WTC11 (cell line): ENCODE measurements around the gene NEUROD1. TPM values are rescaled to one million over a fixed set of nuclear protein-coding genes. Genes with fewer than 3 reads are reported as not detected.

Source experiments
- ATAC-seq: fragments of 200-7000 bp; cut with Tn5 transposase; 2 replicates; pipeline ENCODE4 v1.10.0; 2021; ENCODE audit warnings: mild to moderate bottlenecking, moderate library complexity
- CTCF ChIA-PET: fragments of 300-600 bp; sonication (Branson Sonifier 250); formaldehyde crosslinking; loops from one replicate; lab custom pipeline; 2021; ENCODE audit warnings: antibody characterized with exemption; lab: Charles Lee
- POLR2A ChIA-PET: fragments of 350-600 bp; sonication (Branson Sonifier 250); formaldehyde crosslinking; loops from one replicate; lab custom pipeline; 2021; ENCODE audit warnings: antibody characterized with exemption; lab: Charles Lee
- DNase-seq: peaks from one replicate; pipeline ENCODE4 v3.0.0; 2021; ENCODE audit warnings: low spot score
- H3K27ac Mint-ChIP-seq: 2 replicates; pipeline ENCODE4 v1.8.0; 2021; ENCODE audit warnings: mixed read lengths
- H3K27me3 Mint-ChIP-seq: 2 replicates; pipeline ENCODE4 v1.8.0; 2021; ENCODE audit warnings: low read depth, mild to moderate bottlenecking, moderate library complexity, mixed read lengths
- H3K36me3 Mint-ChIP-seq: 2 replicates; pipeline ENCODE4 v1.8.0; 2021; ENCODE audit warnings: mixed read lengths
- H3K4me1 Mint-ChIP-seq: 2 replicates; pipeline ENCODE4 v1.8.0; 2022; ENCODE audit warnings: mixed read lengths
- H3K4me3 Mint-ChIP-seq: 2 replicates; pipeline ENCODE4 v1.8.0; 2021; ENCODE audit warnings: mild to moderate bottlenecking, moderate library complexity, mixed read lengths
- H3K9me3 Mint-ChIP-seq: 2 replicates; pipeline ENCODE4 v1.8.0; 2021; ENCODE audit warnings: mixed read lengths
- ATF2 ChIP-seq: sonication (generic); formaldehyde crosslinking; IDR thresholded peaks from 2 replicates; pipeline ENCODE4 v1.8.1; 2022; ENCODE audit warnings: low read depth, missing genetic modification reagents, borderline replicate concordance
- CDX4 ChIP-seq: fragments of 250-450 bp; sonication (Bioruptor Pico); IDR thresholded peaks from 2 replicates; pipeline ENCODE4 v1.9.0; 2021; ENCODE audit warnings: moderate library complexity, mild to moderate bottlenecking, inconsistent platforms, borderline replicate concordance
- E2F1 ChIP-seq: sonication (generic); formaldehyde crosslinking; IDR thresholded peaks from 2 replicates; pipeline ENCODE4 v1.8.0; 2022; ENCODE audit warnings: mild to moderate bottlenecking, missing genetic modification reagents
- EMX1 ChIP-seq: fragments of 250-450 bp; sonication (Bioruptor Pico); IDR thresholded peaks from 2 replicates; pipeline ENCODE4 v1.8.0; 2021; ENCODE audit warnings: mild to moderate bottlenecking
- GRHL2 ChIP-seq: fragments of 250-450 bp; sonication (Bioruptor Pico); IDR thresholded peaks from 2 replicates; pipeline ENCODE4 v1.8.0; 2022; ENCODE audit warnings: mild to moderate bottlenecking, moderate library complexity; ENCODE audit not compliant: insufficient replicate concordance, severe bottlenecking
- HMGXB4 ChIP-seq: sonication (generic); formaldehyde crosslinking; IDR thresholded peaks from 2 replicates; pipeline ENCODE4 v1.8.1; 2023; ENCODE audit warnings: mild to moderate bottlenecking, moderate library complexity, missing genetic modification reagents
- NFYB ChIP-seq: sonication (generic); formaldehyde crosslinking; conservative IDR thresholded peaks from 2 replicates; pipeline ENCODE4 v1.8.0; 2022; ENCODE audit warnings: low read depth, missing genetic modification reagents
- NR2C2 ChIP-seq: sonication (generic); formaldehyde crosslinking; IDR thresholded peaks from 2 replicates; pipeline ENCODE4 v1.8.0; 2022; ENCODE audit warnings: mild to moderate bottlenecking, missing genetic modification reagents
- RORB ChIP-seq: fragments of 250-450 bp; sonication (Bioruptor Pico); IDR thresholded peaks from 2 replicates; pipeline ENCODE4 v1.9.0; 2021; ENCODE audit warnings: mild to moderate bottlenecking
- SMAD4 ChIP-seq: sonication (generic); formaldehyde crosslinking; IDR thresholded peaks from 2 replicates; pipeline ENCODE4 v1.8.0; 2022; ENCODE audit warnings: mild to moderate bottlenecking, missing genetic modification reagents
- ZNF263 ChIP-seq: sonication (generic); formaldehyde crosslinking; IDR thresholded peaks from 2 replicates; pipeline ENCODE4 v1.8.1; 2022; ENCODE audit warnings: low read depth, mild to moderate bottlenecking, moderate library complexity, missing genetic modification reagents
- ZNF425 ChIP-seq: fragments of 250-450 bp; sonication (Bioruptor Pico); conservative IDR thresholded peaks from 2 replicates; pipeline ENCODE4 v1.9.0; 2021; ENCODE audit warnings: mild to moderate bottlenecking
- ZNF671 ChIP-seq: fragments of 250-450 bp; sonication (Bioruptor Pico); IDR thresholded peaks from 2 replicates; pipeline ENCODE4 v1.8.0; 2021; ENCODE audit warnings: mild to moderate bottlenecking
- ZSCAN18 ChIP-seq: fragments of 250-450 bp; sonication (Bioruptor Pico); IDR thresholded peaks from 2 replicates; pipeline ENCODE4 v2.1.2; 2022; ENCODE audit warnings: mild to moderate bottlenecking, moderate library complexity
- total RNA-seq: library from RNA; stranded (reverse); gene quantifications from 3 replicates; pipeline ENCODE4 v1.2.3, GENCODE V29; 2021
- TF ChIP-seq, protein P1 (sequence below): sonication (generic); formaldehyde crosslinking; IDR thresholded peaks from 2 replicates; pipeline ENCODE4 v1.8.1; 2022; ENCODE audit warnings: mild to moderate bottlenecking, missing genetic modification reagents, moderate library complexity, borderline replicate concordance
- TF ChIP-seq, protein P2 (sequence below): sonication (generic); formaldehyde crosslinking; IDR thresholded peaks from 2 replicates; pipeline ENCODE4 v1.8.1; 2022; ENCODE audit warnings: low read depth, mild to moderate bottlenecking, moderate library complexity, missing genetic modification reagents, borderline replicate concordance
- TF ChIP-seq, protein P3 (sequence below): sonication (generic); formaldehyde crosslinking; IDR thresholded peaks from 2 replicates; pipeline ENCODE4 v1.8.1; 2023; ENCODE audit warnings: mild to moderate bottlenecking, missing genetic modification reagents, borderline replicate concordance

Gene NEUROD1
- total RNA-seq, 1 experiment from 2014 or later, result 0.07 TPM

- TF ChIP-seq HMGXB4 (CRISPR knock-in tag) (no peak), ZSCAN18 (no peak), GRHL2 (CRISPR knock-in tag) (no peak), CDX4 (CRISPR knock-in tag) (no peak), ZNF425 (CRISPR knock-in tag) (no peak), NFYB (CRISPR knock-in tag) (no peak), ATF2 (no peak), SMAD4 (CRISPR knock-in tag) (no peak), RORB (CRISPR knock-in tag) (no peak)
- TF ChIP-seq, protein P1, sequence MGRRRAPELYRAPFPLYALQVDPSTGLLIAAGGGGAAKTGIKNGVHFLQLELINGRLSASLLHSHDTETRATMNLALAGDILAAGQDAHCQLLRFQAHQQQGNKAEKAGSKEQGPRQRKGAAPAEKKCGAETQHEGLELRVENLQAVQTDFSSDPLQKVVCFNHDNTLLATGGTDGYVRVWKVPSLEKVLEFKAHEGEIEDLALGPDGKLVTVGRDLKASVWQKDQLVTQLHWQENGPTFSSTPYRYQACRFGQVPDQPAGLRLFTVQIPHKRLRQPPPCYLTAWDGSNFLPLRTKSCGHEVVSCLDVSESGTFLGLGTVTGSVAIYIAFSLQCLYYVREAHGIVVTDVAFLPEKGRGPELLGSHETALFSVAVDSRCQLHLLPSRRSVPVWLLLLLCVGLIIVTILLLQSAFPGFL (CRISPR knock-in tag), result no peak
Measured at GRCh38 chr2:181679544-181679979, 755 bp downstream of the NEUROD1 start (continued).

DNA sequence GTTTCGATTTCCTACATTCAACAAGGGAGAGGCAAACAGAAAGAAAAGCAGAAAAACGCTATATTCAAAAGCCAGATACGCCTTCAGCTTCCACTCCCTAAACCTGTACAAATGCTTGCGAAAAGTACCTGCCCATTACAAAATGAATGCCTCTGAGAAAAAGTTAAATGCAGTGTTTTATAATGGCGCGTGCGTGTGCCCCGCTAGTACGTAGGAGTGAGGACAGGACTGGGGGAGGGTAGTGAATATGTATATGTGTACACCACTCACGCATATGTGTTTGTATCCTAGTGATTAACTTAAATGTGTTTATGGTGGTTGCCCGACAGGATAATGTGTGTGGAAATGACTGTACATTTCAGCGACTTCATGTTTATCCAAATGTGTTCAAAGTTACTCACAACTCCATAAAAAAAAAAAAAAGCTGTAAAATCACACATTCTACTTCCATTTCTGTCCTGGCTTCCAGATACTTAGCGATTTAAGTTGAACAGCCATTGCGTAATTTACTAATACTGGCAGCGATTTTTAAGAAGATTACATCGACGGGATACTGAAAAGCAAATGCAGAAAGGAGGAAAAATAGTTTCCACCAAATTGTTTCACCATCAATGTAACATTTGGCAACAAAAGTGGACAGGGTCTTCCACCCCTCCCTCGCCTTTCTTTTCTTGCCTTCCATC is 1.3 kb downstream of the NEUROD1 start:
- Mint-ChIP-seq H3K4me1 (peaks cover 53% of the 10 kb centered on the region), H3K36me3 (no peaks in the 10 kb centered on the region), H3K4me3 (peak overlapping the region; percentile 77), H3K27ac (no peak overlapping the region), H3K9me3 (no peaks in the 10 kb centered on the region), H3K27me3 (peaks cover 96% of the 10 kb centered on the region)
- CTCF ChIA-PET, result no interaction called here
- DNase-seq (no peak), ATAC-seq (no peak)
- POLR2A ChIA-PET, result no interaction called here
- no peak for TF ChIP-seq ATF2
- TF ChIP-seq, protein P2, sequence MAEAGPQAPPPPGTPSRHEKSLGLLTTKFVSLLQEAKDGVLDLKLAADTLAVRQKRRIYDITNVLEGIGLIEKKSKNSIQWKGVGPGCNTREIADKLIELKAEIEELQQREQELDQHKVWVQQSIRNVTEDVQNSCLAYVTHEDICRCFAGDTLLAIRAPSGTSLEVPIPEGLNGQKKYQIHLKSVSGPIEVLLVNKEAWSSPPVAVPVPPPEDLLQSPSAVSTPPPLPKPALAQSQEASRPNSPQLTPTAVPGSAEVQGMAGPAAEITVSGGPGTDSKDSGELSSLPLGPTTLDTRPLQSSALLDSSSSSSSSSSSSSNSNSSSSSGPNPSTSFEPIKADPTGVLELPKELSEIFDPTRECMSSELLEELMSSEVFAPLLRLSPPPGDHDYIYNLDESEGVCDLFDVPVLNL (CRISPR knock-in tag), result no peak
- TF ChIP-seq E2F1, result no peak
- no peak for TF ChIP-seq ZNF671 (CRISPR knock-in tag)
- no peak for TF ChIP-seq NFYB (CRISPR knock-in tag)
- TF ChIP-seq NR2C2 (CRISPR knock-in tag), result no peak
- TF ChIP-seq ZNF263 (CRISPR knock-in tag), result no peak
- no peak for TF ChIP-seq EMX1
- TF ChIP-seq, protein P3, sequence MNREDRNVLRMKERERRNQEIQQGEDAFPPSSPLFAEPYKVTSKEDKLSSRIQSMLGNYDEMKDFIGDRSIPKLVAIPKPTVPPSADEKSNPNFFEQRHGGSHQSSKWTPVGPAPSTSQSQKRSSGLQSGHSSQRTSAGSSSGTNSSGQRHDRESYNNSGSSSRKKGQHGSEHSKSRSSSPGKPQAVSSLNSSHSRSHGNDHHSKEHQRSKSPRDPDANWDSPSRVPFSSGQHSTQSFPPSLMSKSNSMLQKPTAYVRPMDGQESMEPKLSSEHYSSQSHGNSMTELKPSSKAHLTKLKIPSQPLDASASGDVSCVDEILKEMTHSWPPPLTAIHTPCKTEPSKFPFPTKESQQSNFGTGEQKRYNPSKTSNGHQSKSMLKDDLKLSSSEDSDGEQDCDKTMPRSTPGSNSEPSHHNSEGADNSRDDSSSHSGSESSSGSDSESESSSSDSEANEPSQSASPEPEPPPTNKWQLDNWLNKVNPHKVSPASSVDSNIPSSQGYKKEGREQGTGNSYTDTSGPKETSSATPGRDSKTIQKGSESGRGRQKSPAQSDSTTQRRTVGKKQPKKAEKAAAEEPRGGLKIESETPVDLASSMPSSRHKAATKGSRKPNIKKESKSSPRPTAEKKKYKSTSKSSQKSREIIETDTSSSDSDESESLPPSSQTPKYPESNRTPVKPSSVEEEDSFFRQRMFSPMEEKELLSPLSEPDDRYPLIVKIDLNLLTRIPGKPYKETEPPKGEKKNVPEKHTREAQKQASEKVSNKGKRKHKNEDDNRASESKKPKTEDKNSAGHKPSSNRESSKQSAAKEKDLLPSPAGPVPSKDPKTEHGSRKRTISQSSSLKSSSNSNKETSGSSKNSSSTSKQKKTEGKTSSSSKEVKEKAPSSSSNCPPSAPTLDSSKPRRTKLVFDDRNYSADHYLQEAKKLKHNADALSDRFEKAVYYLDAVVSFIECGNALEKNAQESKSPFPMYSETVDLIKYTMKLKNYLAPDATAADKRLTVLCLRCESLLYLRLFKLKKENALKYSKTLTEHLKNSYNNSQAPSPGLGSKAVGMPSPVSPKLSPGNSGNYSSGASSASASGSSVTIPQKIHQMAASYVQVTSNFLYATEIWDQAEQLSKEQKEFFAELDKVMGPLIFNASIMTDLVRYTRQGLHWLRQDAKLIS (CRISPR knock-in tag), result no peak
